ENCODE results near the gene FRYL. TPM values are rescaled to one million over a fixed set of nuclear protein-coding genes. Genes with fewer than 3 reads are reported as not detected.
A peak's percentile ranks its signal among the peaks of the same experiment; 100 is the strongest.

Gene FRYL
- total and polyA plus RNA-seq, 5 donors from 2014 or later = 27.5 to 135 (median 34.0) TPM

DNA sequence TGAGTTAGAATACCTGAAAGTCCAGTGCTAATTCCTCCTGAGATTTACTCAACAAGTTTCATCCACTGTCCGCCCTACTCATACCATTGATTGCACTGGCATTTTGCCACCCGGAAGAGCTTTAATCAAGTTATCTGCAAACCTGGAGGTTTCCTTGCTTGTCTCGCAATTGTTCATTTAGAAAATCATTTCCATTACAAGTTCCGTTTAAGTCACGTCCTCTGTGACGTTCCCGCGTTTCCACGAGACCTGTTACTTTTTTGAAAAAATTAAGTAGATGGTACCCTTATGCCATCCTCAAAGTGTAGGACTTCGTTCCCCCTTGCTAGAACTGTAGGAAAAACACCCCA is 761 bp upstream of the FRYL start:
- peak overlapping the region; percentile 97 for H3K4me3 ChIP-seq (ENCODE audit: low read depth, low read length)
- Mint-ChIP-seq H3K9me3 (no peaks in the 10 kb centered on the region), H3K27ac (peak overlapping the region; percentile 83 to 96 (median 92)), H3K4me3 (peak overlapping the region; percentile 89 to 98 (median 94)), H3K27me3 (peaks cover 5% of the 10 kb centered on the region), H3K4me1 (peaks cover 7 to 45% (median 33%) of the 10 kb centered on the region in 4 donors), H3K36me3 (peaks cover 3% of the 10 kb centered on the region)
- H3K36me3 ChIP-seq (ENCODE audit: control insufficient read depth, insufficient read depth, low read length) = no peaks in the 10 kb centered on the region
- H3K4me1 ChIP-seq (ENCODE audit: control insufficient read depth, insufficient read depth, low read length, poor library complexity, severe bottlenecking) = peaks cover 37% of the 10 kb centered on the region
- H3K9me3 ChIP-seq (ENCODE audit: control insufficient read depth in 2 of 2, low read length in 2 of 2) = no peaks in the 10 kb centered on the region
- ATAC-seq (ENCODE audit: low read depth in 2 of 2) = no peak
- peak overlapping the region; percentile 90 for H3K27ac ChIP-seq (ENCODE audit: insufficient read depth, low read length, poor library complexity, severe bottlenecking)
- no peaks in the 10 kb centered on the region for H3K27me3 ChIP-seq (ENCODE audit: control insufficient read depth, insufficient read depth, low read length)
- peak; percentile 28 to 68 (median 51) for DNase-seq

DNA sequence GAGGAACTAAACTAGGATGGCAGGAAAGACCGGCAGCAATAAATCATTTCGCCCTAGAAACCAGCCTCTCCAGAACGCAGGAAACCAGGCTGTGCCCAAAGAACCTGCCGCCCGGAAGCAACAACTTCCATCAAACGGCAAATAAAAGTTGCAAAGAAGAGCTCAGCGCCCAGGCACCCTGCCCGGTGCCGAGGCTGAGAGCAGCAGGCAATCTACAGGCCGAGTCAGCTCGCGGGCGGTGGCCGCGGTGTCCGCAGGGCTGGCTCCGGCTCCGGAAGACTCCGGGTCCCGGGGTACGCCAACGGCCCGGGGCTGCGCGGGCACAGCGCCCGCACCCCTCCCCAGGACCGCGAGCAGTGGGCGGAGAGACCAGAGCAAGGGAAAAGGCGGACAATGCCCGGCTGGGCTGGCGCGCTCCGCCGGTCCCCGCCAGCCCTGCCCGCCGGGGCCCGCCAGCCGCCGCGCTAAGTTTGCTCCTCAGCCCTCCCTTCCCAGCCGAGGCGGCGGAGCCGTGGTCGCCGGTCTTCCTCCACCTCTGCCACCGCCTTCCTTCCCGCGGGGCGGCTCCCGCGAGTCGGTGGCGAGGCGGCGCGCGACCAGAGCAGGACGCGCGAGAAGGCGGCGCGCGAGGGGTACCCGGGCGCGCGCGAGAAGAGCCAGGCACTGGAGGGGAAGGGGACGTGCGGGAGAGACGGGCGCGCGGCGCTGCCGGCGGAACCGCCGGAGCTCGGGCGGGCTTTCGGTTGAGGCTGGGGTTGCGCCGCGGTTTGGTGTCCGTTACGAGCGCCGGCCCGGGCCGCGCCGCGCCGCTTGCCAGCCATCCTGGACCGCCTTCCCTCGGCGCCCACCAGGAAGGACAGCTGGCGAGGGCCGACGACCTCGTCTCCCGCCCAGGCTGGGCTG is 733 bp downstream of the FRYL start:
- H3K4me3 Mint-ChIP-seq = peak overlapping the region; percentile 89 to 98 (median 95)
- H3K36me3 Mint-ChIP-seq = peaks cover 8% of the 10 kb centered on the region
- peak overlapping the region; percentile 83 to 95 (median 93) for H3K27ac Mint-ChIP-seq
- Histone ChIP-seq H3K4me3 (ENCODE audit: low read depth, low read length) (peak overlapping the region; percentile 97), H3K27ac (ENCODE audit: insufficient read depth, low read length, poor library complexity, severe bottlenecking) (peak overlapping the region; percentile 90), H3K27me3 (ENCODE audit: control insufficient read depth, insufficient read depth, low read length) (no peaks in the 10 kb centered on the region), H3K9me3 (ENCODE audit: control insufficient read depth in 2 of 2, low read length in 2 of 2) (no peaks in the 10 kb centered on the region), H3K36me3 (ENCODE audit: control insufficient read depth, insufficient read depth, low read length) (no peaks in the 10 kb centered on the region), H3K4me1 (ENCODE audit: control insufficient read depth, insufficient read depth, low read length, poor library complexity, severe bottlenecking) (peaks cover 37% of the 10 kb centered on the region)
- DNase-seq = peak; percentile 60 to 81 (median 75)
- H3K4me1 Mint-ChIP-seq = peaks cover 14 to 59% (median 42%) of the 10 kb centered on the region in 4 donors
- peaks cover 5% of the 10 kb centered on the region for H3K27me3 Mint-ChIP-seq
- ATAC-seq (ENCODE audit: low read depth in 2 of 2) = peak; percentile 32 to 33
- no peaks in the 10 kb centered on the region for H3K9me3 Mint-ChIP-seq

- H3K9me3 Mint-ChIP-seq = no peaks in the 10 kb centered on the region
- H3K36me3 ChIP-seq (ENCODE audit: control insufficient read depth, insufficient read depth, low read length) = no peaks in the 10 kb centered on the region
- ATAC-seq (ENCODE audit: low read depth in 2 of 2) (no peak), DNase-seq (peak in 1 of 3 donors; percentile 2)
- peaks cover 8% of the 10 kb centered on the region for H3K36me3 Mint-ChIP-seq
- peaks cover 15 to 65% (median 47%) of the 10 kb centered on the region in 4 donors for H3K4me1 Mint-ChIP-seq
- H3K4me1 ChIP-seq (ENCODE audit: control insufficient read depth, insufficient read depth, low read length, poor library complexity, severe bottlenecking) = peaks cover 42% of the 10 kb centered on the region
- H3K4me3 ChIP-seq (ENCODE audit: low read depth, low read length) = peak overlapping the region; percentile 80
- peak overlapping the region; percentile 90 for H3K27ac ChIP-seq (ENCODE audit: insufficient read depth, low read length, poor library complexity, severe bottlenecking)
- no peaks in the 10 kb centered on the region for H3K9me3 ChIP-seq (ENCODE audit: control insufficient read depth in 2 of 2, low read length in 2 of 2)
- H3K27me3 Mint-ChIP-seq = peaks cover 5% of the 10 kb centered on the region
- peak overlapping the region; percentile 79 to 95 (median 93) for H3K27ac Mint-ChIP-seq
- peak overlapping the region; percentile 89 to 97 (median 92) for H3K4me3 Mint-ChIP-seq
- H3K27me3 ChIP-seq (ENCODE audit: control insufficient read depth, insufficient read depth, low read length) = no peaks in the 10 kb centered on the region
Observed at GRCh38 chr4:48778431-48779094, 1.5 kb downstream of the FRYL start.

- Histone ChIP-seq H3K27ac (ENCODE audit: insufficient read depth, low read length, poor library complexity, severe bottlenecking) (no peak overlapping the region), H3K4me1 (ENCODE audit: control insufficient read depth, insufficient read depth, low read length, poor library complexity, severe bottlenecking) (peaks cover 50% of the 10 kb centered on the region), H3K9me3 (ENCODE audit: control insufficient read depth in 2 of 2, low read length in 2 of 2) (no peaks in the 10 kb centered on the region), H3K27me3 (ENCODE audit: control insufficient read depth, insufficient read depth, low read length) (no peaks in the 10 kb centered on the region), H3K36me3 (ENCODE audit: control insufficient read depth, insufficient read depth, low read length) (no peaks in the 10 kb centered on the region), H3K4me3 (ENCODE audit: low read depth, low read length) (peak overlapping the region; percentile 80)
- peaks cover 9% of the 10 kb centered on the region for H3K36me3 Mint-ChIP-seq
- peaks cover 23 to 73% (median 55%) of the 10 kb centered on the region in 4 donors for H3K4me1 Mint-ChIP-seq
- DNase-seq (no peak), ATAC-seq (ENCODE audit: low read depth in 2 of 2) (no peak)
- H3K4me3 Mint-ChIP-seq = peak overlapping the region; percentile 89 to 97 (median 92)
- H3K27ac Mint-ChIP-seq = peak overlapping the region in 1 of 3 donors; percentile 86
- peaks cover 5% of the 10 kb centered on the region for H3K27me3 Mint-ChIP-seq
- H3K9me3 Mint-ChIP-seq = no peaks in the 10 kb centered on the region
Observed at GRCh38 chr4:48777739-48778138, 2.3 kb downstream of the FRYL start.

- Mint-ChIP-seq H3K27ac (peak overlapping the region in 1 of 3 donors; percentile 65), H3K9me3 (no peaks in the 10 kb centered on the region), H3K36me3 (peaks cover 13% of the 10 kb centered on the region), H3K4me3 (peak overlapping the region in 3 of 4 donors; percentile 19 to 39 (median 29)), H3K4me1 (peaks cover 41 to 80% (median 69%) of the 10 kb centered on the region in 4 donors), H3K27me3 (peaks cover under 1% of the 10 kb centered on the region)
- DNase-seq (no peak), ATAC-seq (ENCODE audit: low read depth in 2 of 2) (no peak)
- no peak overlapping the region for H3K27ac ChIP-seq (ENCODE audit: insufficient read depth, low read length, poor library complexity, severe bottlenecking)
- no peaks in the 10 kb centered on the region for H3K27me3 ChIP-seq (ENCODE audit: control insufficient read depth, insufficient read depth, low read length)
- no peaks in the 10 kb centered on the region for H3K9me3 ChIP-seq (ENCODE audit: control insufficient read depth in 2 of 2, low read length in 2 of 2)
- peaks cover 56% of the 10 kb centered on the region for H3K4me1 ChIP-seq (ENCODE audit: control insufficient read depth, insufficient read depth, low read length, poor library complexity, severe bottlenecking)
- H3K4me3 ChIP-seq (ENCODE audit: low read depth, low read length) = no peak overlapping the region
- H3K36me3 ChIP-seq (ENCODE audit: control insufficient read depth, insufficient read depth, low read length) = no peaks in the 10 kb centered on the region
Observed at GRCh38 chr4:48774760-48775710, 5.0 kb downstream of the FRYL start.

DNA sequence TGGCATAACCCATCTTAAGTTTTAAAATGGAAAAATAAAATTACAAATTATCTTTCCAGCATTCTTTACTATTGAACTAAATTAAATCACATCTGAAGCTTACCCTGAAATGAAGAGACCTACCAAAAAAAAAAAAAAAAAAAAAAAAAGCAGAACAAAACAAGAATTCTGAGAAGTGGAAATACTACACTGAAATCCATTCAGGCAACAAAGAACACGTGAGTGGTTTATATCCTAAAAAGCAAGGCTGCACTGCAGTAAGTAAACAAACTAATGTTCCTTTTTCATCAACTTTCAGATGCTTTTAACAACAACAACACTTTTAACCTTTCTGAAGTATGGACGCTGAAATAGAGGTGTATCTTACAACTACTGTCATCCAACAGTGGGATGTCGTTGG is 7.5 kb downstream of the FRYL start:
- Histone ChIP-seq H3K4me1 (ENCODE audit: control insufficient read depth, insufficient read depth, low read length, poor library complexity, severe bottlenecking) (peaks cover 42% of the 10 kb centered on the region), H3K27ac (ENCODE audit: insufficient read depth, low read length, poor library complexity, severe bottlenecking) (no peak overlapping the region), H3K4me3 (ENCODE audit: low read depth, low read length) (no peak overlapping the region), H3K36me3 (ENCODE audit: control insufficient read depth, insufficient read depth, low read length) (no peaks in the 10 kb centered on the region), H3K9me3 (ENCODE audit: control insufficient read depth in 2 of 2, low read length in 2 of 2) (no peaks in the 10 kb centered on the region), H3K27me3 (ENCODE audit: control insufficient read depth, insufficient read depth, low read length) (no peaks in the 10 kb centered on the region)
- H3K4me3 Mint-ChIP-seq = peak overlapping the region; percentile 19 to 38 (median 32)
- H3K9me3 Mint-ChIP-seq = no peaks in the 10 kb centered on the region
- peaks cover 41 to 89% (median 72%) of the 10 kb centered on the region in 4 donors for H3K4me1 Mint-ChIP-seq
- peak overlapping the region in 1 of 3 donors; percentile 38 for H3K27ac Mint-ChIP-seq
- H3K27me3 Mint-ChIP-seq = no peaks in the 10 kb centered on the region
- peaks cover 14% of the 10 kb centered on the region for H3K36me3 Mint-ChIP-seq
- ATAC-seq (ENCODE audit: low read depth in 2 of 2) (no peak), DNase-seq (no peak)
